ENCODE measurements around the gene C20orf144.

The C20orf144 gene

GRCh38 chr20:33684533-33685327 is 22.6 kb downstream of the C20orf144 start:
- H3K27me3 ChIP-seq, result no peaks in the 10 kb centered on the region
- H3K9ac ChIP-seq, result peak overlapping the region; percentile 72 to 98 (median 95); a peak in 21 of 22 replicates
- H3K4me1 ChIP-seq, result peaks cover 38 to 92% (median 89%) of the 10 kb centered on the region in 10 experiments
- TF ChIP-seq Cebpa-rat (IDR thresholded peaks at IDR 0.05), result no peak
- H3K36me3 ChIP-seq, result peaks cover 0 to 43% (median 19%) of the 10 kb centered on the region in 11 experiments; a peak in 16 of 22 replicates
- peaks cover 0 to 60% (median 55%) of the 10 kb centered on the region in 11 experiments; a peak in 18 of 22 replicates for H4K20me1 ChIP-seq
- peak overlapping the region; percentile 76 to 98 (median 93) for H3K4me2 ChIP-seq
- H3K9me3 ChIP-seq (replicated peaks in 1 of 11), result no peaks in the 10 kb centered on the region
- peak overlapping the region in 10 of 11 experiments; percentile 46 to 96 (median 95); a peak in 18 of 22 replicates for H3K27ac ChIP-seq
- H3K4me3 ChIP-seq, result peak overlapping the region; percentile 71 to 88 (median 82)

- no peak for TF ChIP-seq Cebpa-rat (IDR thresholded peaks at IDR 0.05)
- Histone ChIP-seq H3K4me3 (peak overlapping the region; percentile 71 to 88 (median 82)), H3K27ac (peak overlapping the region in 10 of 11 experiments; percentile 46 to 96 (median 95); a peak in 20 of 22 replicates), H3K9ac (peak overlapping the region; percentile 72 to 98 (median 95); a peak in 21 of 22 replicates), H3K4me1 (peaks cover 46 to 90% (median 88%) of the 10 kb centered on the region in 10 experiments), H3K27me3 (no peaks in the 10 kb centered on the region), H3K36me3 (peaks cover 0 to 35% (median 11%) of the 10 kb centered on the region in 11 experiments; a peak in 9 of 22 replicates), H3K9me3 (replicated peaks in 1 of 11) (no peaks in the 10 kb centered on the region), H4K20me1 (peaks cover 0 to 52% (median 47%) of the 10 kb centered on the region in 11 experiments; a peak in 18 of 22 replicates), H3K4me2 (peak overlapping the region; percentile 76 to 98 (median 93))
These were observed 23.4 kb downstream of the C20orf144 start for GRCh38 chr20:33685328-33686099.

- H3K4me2 ChIP-seq, result peak within 1 kb of the TSS; percentile 84 to 98 (median 93)
- no peaks in the 10 kb centered on the region for H3K27me3 ChIP-seq
- peak within 1 kb of the TSS; percentile 71 to 88 (median 82) for H3K4me3 ChIP-seq
- H4K20me1 ChIP-seq, result peaks cover 0 to 43% (median 38%) of the 10 kb centered on the region in 11 experiments; a peak in 18 of 22 replicates
- peaks cover 54 to 91% (median 88%) of the 10 kb centered on the region in 10 experiments for H3K4me1 ChIP-seq
- H3K9ac ChIP-seq, result peak within 1 kb of the TSS; percentile 72 to 98 (median 95); a peak in 21 of 22 replicates
- peaks cover 0 to 27% (median 9%) of the 10 kb centered on the region in 11 experiments; a peak in 7 of 22 replicates for H3K36me3 ChIP-seq
- no peaks in the 10 kb centered on the region for H3K9me3 ChIP-seq (replicated peaks in 1 of 11)
- TF ChIP-seq Cebpa-rat (IDR thresholded peaks at IDR 0.05), result no peak
- H3K27ac ChIP-seq, result peak within 1 kb of the TSS; percentile 12 to 96 (median 95); a peak in 21 of 22 replicates
These were observed 24.2 kb downstream of the C20orf144 start, which contains the start of gene E2F1 for GRCh38 chr20:33686100-33686983. E2F1 (minus strand) TSS chr20:33686385; CDS start chr20:33686264, 121 bp downstream.

GRCh38 chr20:33686984-33687366 is 24.8 kb downstream of the C20orf144 start:
- no peak for TF ChIP-seq Cebpa-rat (IDR thresholded peaks at IDR 0.05)
- H3K27me3 ChIP-seq, result no peaks in the 10 kb centered on the region
- H3K9me3 ChIP-seq (replicated peaks in 1 of 11), result no peaks in the 10 kb centered on the region
- H3K4me2 ChIP-seq, result peak overlapping the region; percentile 82 to 96 (median 87)
- H3K36me3 ChIP-seq, result peaks cover 0 to 25% (median 9%) of the 10 kb centered on the region in 11 experiments; a peak in 7 of 22 replicates
- peak overlapping the region in 10 of 11 experiments; percentile 44 to 96 (median 58); a peak in 19 of 22 replicates for H3K9ac ChIP-seq
- H3K4me3 ChIP-seq, result peak overlapping the region in 8 of 10 experiments; percentile 35 to 88 (median 80); a peak in 13 of 20 replicates
- peaks cover 55 to 93% (median 90%) of the 10 kb centered on the region in 10 experiments for H3K4me1 ChIP-seq
- H3K27ac ChIP-seq, result peak overlapping the region; percentile 12 to 96 (median 85); a peak in 21 of 22 replicates
- peaks cover 0 to 37% (median 33%) of the 10 kb centered on the region in 11 experiments; a peak in 16 of 22 replicates for H4K20me1 ChIP-seq

GRCh38 chr20:33687370-33687915 is 25.3 kb downstream of the C20orf144 start:
- H3K4me3 ChIP-seq, result peak overlapping the region in 4 of 10 experiments; percentile 80 to 88 (median 84); a peak in 1 of 20 replicates
- no peak for TF ChIP-seq Cebpa-rat (IDR thresholded peaks at IDR 0.05)
- peaks cover 0 to 32% (median 29%) of the 10 kb centered on the region in 11 experiments; a peak in 15 of 22 replicates for H4K20me1 ChIP-seq
- H3K4me2 ChIP-seq, result peak overlapping the region; percentile 82 to 96 (median 87)
- H3K27me3 ChIP-seq, result no peaks in the 10 kb centered on the region
- H3K9ac ChIP-seq, result peak overlapping the region in 10 of 11 experiments; percentile 44 to 96 (median 58); a peak in 19 of 22 replicates
- H3K9me3 ChIP-seq (replicated peaks in 1 of 11), result no peaks in the 10 kb centered on the region
- H3K4me1 ChIP-seq, result peaks cover 58 to 93% (median 90%) of the 10 kb centered on the region in 10 experiments
- peaks cover 0 to 20% (median 9%) of the 10 kb centered on the region in 11 experiments; a peak in 7 of 22 replicates for H3K36me3 ChIP-seq
- peak overlapping the region; percentile 12 to 96 (median 85); a peak in 20 of 22 replicates for H3K27ac ChIP-seq

- Histone ChIP-seq H3K9ac (peak overlapping the region in 9 of 11 experiments; percentile 34 to 96 (median 59); a peak in 16 of 22 replicates), H3K4me1 (peaks cover 61 to 93% (median 90%) of the 10 kb centered on the region in 10 experiments), H3K4me2 (peak overlapping the region; percentile 82 to 96 (median 87); a peak in 21 of 22 replicates), H3K9me3 (replicated peaks in 1 of 11) (no peaks in the 10 kb centered on the region), H3K27me3 (no peaks in the 10 kb centered on the region), H3K27ac (peak overlapping the region in 9 of 11 experiments; percentile 65 to 96 (median 85); a peak in 18 of 22 replicates), H4K20me1 (peaks cover 0 to 24% (median 20%) of the 10 kb centered on the region in 11 experiments; a peak in 15 of 22 replicates), H3K36me3 (peaks cover 0 to 13% (median 5%) of the 10 kb centered on the region in 11 experiments; a peak in 6 of 22 replicates), H3K4me3 (no peak overlapping the region)
- no peak for TF ChIP-seq Cebpa-rat (IDR thresholded peaks at IDR 0.05)
These were observed 26.1 kb downstream of the C20orf144 start for GRCh38 chr20:33687993-33688937.

Data from BLaER1 treated with 17β-estradiol and CSF1 and Interleukin-3, amounts not matched to agents 10 nM and 100 nM (cell line).